ENCODE measurements around the gene STKLD1.

The STKLD1 gene

GRCh38 chr9:133345596-133345995 lies 30.6 kb upstream of the STKLD1 start:
- DNase-seq, result no peak

DNA sequence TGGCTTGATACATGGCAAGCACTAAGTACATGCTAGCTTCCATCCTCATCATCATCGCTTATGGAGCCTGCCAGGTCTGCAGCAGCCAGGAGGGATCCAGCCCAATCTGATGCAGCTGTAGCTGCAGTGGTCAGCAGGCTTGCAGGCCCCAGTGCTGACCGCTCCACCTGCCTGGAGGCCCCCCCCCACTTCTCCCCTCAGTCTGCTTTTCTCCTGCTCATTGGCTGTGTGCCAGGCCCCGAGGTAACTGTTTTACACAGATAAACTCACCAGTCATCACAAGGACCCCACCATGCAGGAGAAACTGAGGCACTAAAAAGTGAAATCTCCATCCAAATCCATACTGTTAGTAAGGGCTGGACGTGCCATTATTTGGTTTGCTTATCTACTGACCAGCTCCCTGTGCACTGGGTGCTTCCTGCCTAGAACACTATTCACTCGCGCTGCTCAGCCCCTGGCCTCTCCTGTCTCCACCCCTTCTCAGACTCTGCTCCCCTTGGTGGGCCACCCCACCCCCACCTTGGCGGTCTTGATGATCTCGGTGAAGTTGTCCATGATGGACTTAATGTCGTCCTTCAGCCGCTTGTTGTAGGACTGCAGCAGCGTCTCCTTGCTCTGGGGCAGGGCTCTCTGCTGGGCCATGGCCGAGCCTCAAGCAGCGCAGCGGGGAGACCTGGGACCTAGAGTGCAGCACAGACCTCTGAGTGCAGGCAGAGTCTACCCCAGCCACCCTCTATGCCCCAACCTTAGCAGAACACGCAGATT lies 30.0 kb upstream of the STKLD1 start:
- DNase-seq, result no peak

DNA sequence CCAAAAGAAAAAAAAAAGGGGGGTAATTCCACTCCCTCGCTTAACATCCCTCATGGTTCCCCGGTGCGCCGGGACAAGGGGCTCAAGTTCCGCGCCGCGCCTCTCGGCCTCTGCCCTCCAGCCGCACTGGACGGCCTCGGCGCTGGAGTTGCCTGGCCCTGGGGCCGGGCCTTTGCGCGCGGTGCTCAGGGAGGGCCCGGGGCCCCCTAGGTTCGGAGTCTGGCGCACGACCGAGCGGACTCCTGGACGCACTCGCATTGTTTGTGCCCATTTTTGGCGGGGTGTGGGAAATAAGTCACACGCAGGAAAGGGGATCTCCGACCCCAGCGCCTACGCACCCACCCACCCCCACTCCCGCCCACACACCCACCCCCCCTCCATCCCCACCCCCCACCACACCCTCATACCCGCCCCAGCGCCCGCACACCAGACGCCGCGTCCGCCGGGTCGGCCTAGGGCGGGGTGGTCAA lies 28.6 kb upstream of the STKLD1 start:
- DNase-seq, result peak; percentile 25 to 44

GRCh38 chr9:133347985-133348717 lies 28.0 kb upstream of the STKLD1 start, which contains the start of the genes MED22 and RPL7A:
TSS of gene MED22 (minus strand) at chr9:133348131. CDS start at chr9:133346662, 1,469 bp downstream.
TSS of gene RPL7A (plus strand) at chr9:133348218. CDS start at chr9:133348244, 26 bp downstream.
- DNase-seq, result peak; percentile 98

- DNase-seq, result no peak
Observed at GRCh38 chr9:133348718-133349573, 27.2 kb upstream of the STKLD1 start.

GRCh38 chr9:133349965-133350616 lies 26.1 kb upstream of the STKLD1 start:
- no peak for DNase-seq

DNA sequence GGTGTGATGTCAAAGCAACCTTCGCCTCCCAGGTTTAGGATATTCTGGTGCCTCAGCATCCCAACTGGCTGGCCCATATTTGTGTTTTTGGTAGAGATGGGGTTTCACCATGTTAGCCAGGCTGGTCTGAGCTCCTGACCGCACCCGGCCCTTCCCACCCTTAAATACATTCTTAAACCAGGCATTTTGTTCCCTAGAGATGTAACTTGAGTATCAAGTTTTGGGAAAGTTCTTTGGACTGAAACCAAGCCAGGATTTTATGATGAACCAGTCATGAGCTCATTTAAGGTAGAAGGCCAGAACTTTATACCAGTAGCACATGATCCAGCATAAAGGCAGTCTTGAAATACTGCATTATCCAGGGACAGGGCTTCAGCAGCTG lies 24.6 kb upstream of the STKLD1 start:
- no peak for DNase-seq

DNA sequence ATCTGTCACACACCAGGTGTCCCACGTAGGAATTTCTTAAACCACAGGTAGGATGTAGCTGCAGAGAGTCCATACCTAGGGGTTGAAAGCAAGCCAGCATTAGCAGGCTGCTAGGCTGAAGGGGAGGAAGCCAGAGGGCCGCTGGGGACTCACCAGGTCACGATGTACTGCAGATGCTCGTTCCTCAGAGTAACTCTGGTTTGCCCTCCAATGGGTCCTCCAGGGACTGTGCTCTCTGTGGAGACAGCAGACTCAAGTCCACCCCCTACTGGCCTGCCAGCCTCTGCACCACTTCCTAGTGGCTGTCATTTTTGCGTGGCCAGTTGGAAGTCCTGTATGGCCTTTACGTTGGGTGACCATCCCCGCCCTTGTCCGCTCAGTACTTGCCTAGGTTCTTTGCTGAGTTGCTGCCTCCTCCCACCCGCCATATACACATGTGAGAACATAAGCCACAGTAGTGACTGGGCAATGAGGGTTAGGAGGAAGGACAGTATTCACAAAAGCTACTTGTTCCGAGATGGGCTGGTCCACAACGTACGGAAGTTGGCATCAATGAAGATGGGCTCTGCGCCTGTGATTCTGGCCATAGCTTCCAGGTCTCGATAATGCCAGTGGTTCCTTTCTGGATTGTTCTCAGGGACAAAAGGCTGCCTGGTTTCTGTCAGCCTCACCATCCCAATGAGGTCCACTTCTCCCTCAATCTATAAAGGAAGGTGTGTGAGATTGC lies 24.1 kb upstream of the STKLD1 start:
- DNase-seq, result peak; percentile 71 to 79

- DNase-seq, result no peak
Observed at GRCh38 chr9:133352635-133353340, 23.4 kb upstream of the STKLD1 start.

GRCh38 chr9:133353548-133353947 lies 22.6 kb upstream of the STKLD1 start:
- DNase-seq, result no peak

DNA sequence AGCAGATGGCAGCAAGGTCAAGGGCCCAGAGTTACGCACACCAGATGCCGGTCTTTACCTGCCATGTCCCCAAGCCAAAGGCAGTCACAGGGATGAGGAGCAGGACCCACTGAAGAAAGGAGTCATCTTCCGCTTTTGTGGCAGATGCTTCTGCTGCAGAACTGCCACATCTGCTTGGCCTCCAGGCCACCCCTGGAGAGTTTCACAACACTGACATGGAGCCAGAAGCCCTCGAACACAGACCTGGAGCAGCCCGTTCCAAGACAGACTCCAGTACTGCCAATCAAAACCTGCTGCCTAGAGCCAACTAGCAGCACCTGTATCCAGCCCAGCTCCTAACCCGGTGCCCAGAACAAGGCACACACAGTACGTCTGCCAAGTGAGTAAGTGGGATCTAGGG lies 21.4 kb upstream of the STKLD1 start:
- DNase-seq, result no peak

GRCh38 chr9:133355881-133356357 lies 20.2 kb upstream of the STKLD1 start:
- no peak for DNase-seq

GRCh38 chr9:133356391-133357091 lies 19.6 kb upstream of the STKLD1 start, which contains the start of the genes SURF1 and SURF2:
TSS of gene SURF1 (minus strand) at chr9:133356487. CDS start at chr9:133356453, 34 bp downstream.
TSS of gene SURF2 (plus strand) at chr9:133356550. CDS start at chr9:133356593, 43 bp downstream.
- DNase-seq, result peak; percentile 82 to 90

DNA sequence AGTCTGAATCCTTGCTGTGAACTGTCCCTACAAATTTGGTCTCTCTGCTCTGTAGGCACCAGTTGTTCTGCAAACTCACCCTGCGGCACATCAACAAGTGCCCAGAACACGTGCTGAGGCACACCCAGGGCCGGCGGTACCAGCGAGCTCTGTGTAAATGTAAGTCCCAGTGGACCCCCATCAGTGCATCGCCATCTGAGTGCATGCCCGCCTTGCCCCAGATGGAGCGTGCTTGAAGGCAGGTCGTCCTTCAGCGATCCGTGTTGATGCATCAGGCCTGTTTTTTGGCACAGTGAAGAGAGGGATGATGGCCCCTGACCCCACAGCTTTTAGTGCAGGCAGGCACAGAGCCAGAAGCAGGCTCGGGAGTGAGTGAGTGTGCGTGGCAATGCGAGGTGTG lies 18.5 kb upstream of the STKLD1 start:
- no peak for DNase-seq

- no peak for DNase-seq
Observed at GRCh38 chr9:133359399-133360175, 16.6 kb upstream of the STKLD1 start.

DNA sequence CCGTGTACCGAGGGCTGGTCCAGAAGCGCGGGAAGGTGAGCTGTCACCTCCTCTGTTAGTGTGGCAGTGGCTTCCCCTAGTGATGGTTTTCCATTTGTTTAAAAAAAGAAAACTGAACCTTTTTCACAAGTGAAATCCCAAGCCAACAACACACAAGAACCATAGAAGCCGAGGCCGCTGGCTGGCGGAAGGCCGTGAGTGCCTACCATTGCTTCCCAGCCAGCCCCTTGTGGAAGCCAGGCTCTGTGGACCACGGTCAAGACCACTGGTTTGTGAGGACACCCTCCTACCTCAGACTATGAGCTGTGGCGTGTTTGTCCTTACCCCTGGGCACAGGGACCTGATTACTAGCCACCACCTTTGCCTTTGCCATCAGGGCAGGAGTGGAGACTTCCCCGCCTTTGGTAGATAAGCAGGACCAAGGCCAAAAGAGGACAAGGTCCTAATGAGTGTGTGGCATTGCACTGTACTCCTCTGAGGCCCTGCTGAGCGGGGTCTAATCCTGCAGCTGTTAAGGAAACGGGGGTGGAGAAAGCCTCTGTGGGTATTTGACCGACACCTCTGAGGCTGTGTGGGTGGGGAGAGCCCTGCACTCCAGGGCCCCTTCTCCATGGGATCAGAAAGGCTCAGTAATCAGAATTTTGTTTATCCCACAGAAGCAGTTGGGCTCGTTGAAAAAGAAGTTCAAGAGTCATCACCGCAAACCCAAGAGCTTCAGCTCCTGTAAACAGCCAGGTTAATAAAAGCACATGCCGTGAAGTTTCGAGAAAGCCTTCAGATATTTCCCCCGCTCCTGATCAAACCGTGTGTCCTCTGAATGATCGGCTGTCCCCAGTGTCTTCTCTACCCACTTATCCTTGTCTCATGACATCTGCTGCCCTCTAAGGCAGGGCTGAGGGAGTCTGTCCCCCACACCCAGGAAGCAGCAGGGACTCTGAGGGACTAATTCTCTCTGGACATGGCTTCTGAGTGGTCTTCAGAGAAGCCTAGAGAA lies 15.5 kb upstream of the STKLD1 start:
- no peak for DNase-seq

DNA sequence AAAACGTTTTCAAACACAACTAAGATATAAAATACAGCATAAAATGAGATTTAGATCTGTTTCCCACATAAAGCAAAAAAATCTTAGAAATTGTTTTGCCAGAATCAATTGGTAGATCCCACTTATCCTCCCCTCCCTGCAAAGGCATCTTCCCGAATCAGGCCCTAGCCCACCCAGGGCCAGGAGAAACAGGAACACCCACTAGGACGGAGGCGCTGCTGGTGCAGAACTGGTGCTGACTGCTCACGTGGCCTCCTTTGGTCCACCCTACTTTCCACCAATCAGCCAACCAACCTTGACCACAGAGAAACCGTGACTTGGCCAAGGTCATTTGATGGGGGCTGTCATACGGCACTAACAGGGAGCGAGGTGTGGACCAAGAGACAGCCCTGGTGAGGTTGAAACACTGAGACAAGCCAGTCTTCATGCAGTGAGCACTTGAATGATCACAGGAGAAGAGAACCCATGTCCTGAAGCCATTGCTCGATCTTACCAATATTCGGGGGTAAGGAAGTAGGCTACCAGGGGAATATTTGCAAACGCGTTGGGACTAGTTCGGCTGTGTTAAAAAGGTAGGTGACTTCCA lies 14.6 kb upstream of the STKLD1 start:
- DNase-seq, result no peak
